ENCODE measurements around the gene SLC30A3. TPM values are rescaled to one million over a fixed set of nuclear protein-coding genes. Genes with fewer than 3 reads are reported as not detected.
"Not testable (repeated sequence)": the region's sequence is repeated elsewhere in the genome, so short reads cannot be mapped to it uniquely, and the experiment has no call there.

Gene SLC30A3
- total and polyA plus RNA-seq, 2 of the 13 experiments (the other 11 are each of a cell fraction or from before 2014, with no cell fraction given): 0.38 to 0.79 TPM

- no peak for TF ChIP-seq NFE2 (CRISPR knock-in tag; IDR thresholded peaks at IDR 0.05)
- no peak for TF ChIP-seq KAT8 (CRISPR knock-in tag; IDR thresholded peaks at IDR 0.05)
- TF ChIP-seq PREB (CRISPR knock-in tag; IDR thresholded peaks at IDR 0.05): no peak
- TF ChIP-seq ZSCAN12 (CRISPR knock-in tag; IDR thresholded peaks at IDR 0.05): no peak
Measured at GRCh38 chr2:27270131-27270530, 7.3 kb upstream of the SLC30A3 start (continued).

GRCh38 chr2:27268296-27268695 lies 5.4 kb upstream of the SLC30A3 start:
- H3K9ac ChIP-seq (ENCODE audit: insufficient read depth, low read depth, low read length); POLR2A ChIA-PET; DNase-seq (ENCODE audit: low spot score); H3K4me2 ChIP-seq (ENCODE audit: low read depth, low read length); H2AFZ ChIP-seq (ENCODE audit: low read length); H4K20me1 ChIP-seq (ENCODE audit: insufficient read depth, low read length); H3K27ac ChIP-seq (ENCODE audit: extremely low read length, insufficient read depth, low read length); in situ Hi-C loops (cut with HindIII; ENCODE audit: extremely low pct_ligation_motif_present, low pct_unique_long_range_greater_than_20kb); H3K4me3 ChIP-seq (replicated peaks in 1 of 3; ENCODE audit: insufficient read depth in 1 of 3, low read depth in 2 of 3, low read length in 3 of 3); CTCF ChIA-PET (ENCODE audit: low intra/inter-chr PET ratio, low total read pairs); FAIRE-seq; H3K79me2 ChIP-seq (ENCODE audit: insufficient read depth, low read length); H3K9me3 ChIP-seq (ENCODE audit: low read length); intact Hi-C loops (cut with micrococcal nuclease; ENCODE audit: unreplicated experiment); BruUV-seq (replicated peaks); ATAC-seq; H3K36me3 ChIP-seq (replicated peaks in 1 of 2; ENCODE audit: control insufficient read depth in 1 of 2, insufficient read depth in 2 of 2, low read length in 2 of 2): not testable (repeated sequence)
- TF ChIP-seq EZH2 (conservative IDR thresholded peaks at IDR 0.05; ENCODE audit: low read depth, low read length): 0 out of 2 replicates have a peak, but pooled peaks have one; percentile 59
- Histone ChIP-seq H3K4me1 (ENCODE audit: insufficient read depth, low read length) (peaks cover 35% of the 10 kb centered on the region), H3K27me3 (ENCODE audit: control insufficient read depth in 1 of 2, insufficient read depth in 2 of 2, low read length in 2 of 2) (peaks cover 13 to 75% of the 10 kb centered on the region in 2 experiments)
- WGBS (ENCODE audit: low lambda C conversion rate): 41% methylated on average over 13 of the region's 13 CpGs

DNA sequence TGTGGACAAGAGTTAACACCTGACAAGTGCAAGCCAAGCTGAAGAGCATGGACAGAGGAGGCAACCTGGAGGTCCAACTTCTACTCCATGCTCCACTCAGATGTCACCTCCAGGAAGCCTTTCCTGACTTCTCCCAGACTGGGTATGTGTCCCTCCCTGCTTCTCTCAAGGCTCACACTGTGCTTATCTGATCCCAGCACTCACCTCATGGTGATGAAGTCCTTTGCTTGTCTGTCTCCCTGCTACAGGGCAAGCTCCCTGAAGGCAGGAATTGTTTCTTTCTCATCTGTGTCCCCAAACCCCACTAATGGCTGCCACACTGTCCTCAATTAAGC lies 2.7 kb upstream of the SLC30A3 start:
- H3K9me3 ChIP-seq (ENCODE audit: low read length): no peaks in the 10 kb centered on the region
- no peak overlapping the region for H3K4me2 ChIP-seq (ENCODE audit: low read depth, low read length)
- intact Hi-C loops (cut with micrococcal nuclease; ENCODE audit: unreplicated experiment) (loop anchor here (1.0 to 2.0 kb wide), 3 partner anchors 15 to 38 kb away; no protein-coding TSS in a partner anchor), in situ Hi-C loops (cut with HindIII; ENCODE audit: extremely low pct_ligation_motif_present, low pct_unique_long_range_greater_than_20kb) (no loop called here)
- no peak overlapping the region for H3K4me3 ChIP-seq (replicated peaks in 1 of 3; ENCODE audit: insufficient read depth in 1 of 3, low read depth in 2 of 3, low read length in 3 of 3)
- FAIRE-seq (no peak), ATAC-seq (no peak), DNase-seq (ENCODE audit: low spot score) (no peak)
- no peaks in the 10 kb centered on the region for H4K20me1 ChIP-seq (ENCODE audit: insufficient read depth, low read length)
- POLR2A ChIA-PET: interaction anchor here (0.8 kb wide), 1 partner anchor 18 kb away, joined by 3 read pairs; no protein-coding TSS in a partner anchor
- no TSS peak for BruUV-seq (replicated peaks)
- CTCF ChIA-PET (ENCODE audit: low intra/inter-chr PET ratio, low total read pairs): interaction anchor here (1.8 to 3.6 kb wide), 3 partner anchors 14 to 38 kb away, joined by 7 to 29 read pairs (median 20); no protein-coding TSS in a partner anchor
- H3K9ac ChIP-seq (ENCODE audit: insufficient read depth, low read depth, low read length): no peak overlapping the region
- H2AFZ ChIP-seq (ENCODE audit: low read length): no peak overlapping the region
- H3K27ac ChIP-seq (ENCODE audit: extremely low read length, insufficient read depth, low read length): no peak overlapping the region
- peaks cover 19 to 79% of the 10 kb centered on the region in 2 experiments for H3K27me3 ChIP-seq (ENCODE audit: control insufficient read depth in 1 of 2, insufficient read depth in 2 of 2, low read length in 2 of 2)
- peaks cover 26% of the 10 kb centered on the region for H3K4me1 ChIP-seq (ENCODE audit: insufficient read depth, low read length)
- H3K79me2 ChIP-seq (ENCODE audit: insufficient read depth, low read length): no peaks in the 10 kb centered on the region
- H3K36me3 ChIP-seq (replicated peaks in 1 of 2; ENCODE audit: control insufficient read depth in 1 of 2, insufficient read depth in 2 of 2, low read length in 2 of 2): no peaks in the 10 kb centered on the region
- TF ChIP-seq, protein P1, sequence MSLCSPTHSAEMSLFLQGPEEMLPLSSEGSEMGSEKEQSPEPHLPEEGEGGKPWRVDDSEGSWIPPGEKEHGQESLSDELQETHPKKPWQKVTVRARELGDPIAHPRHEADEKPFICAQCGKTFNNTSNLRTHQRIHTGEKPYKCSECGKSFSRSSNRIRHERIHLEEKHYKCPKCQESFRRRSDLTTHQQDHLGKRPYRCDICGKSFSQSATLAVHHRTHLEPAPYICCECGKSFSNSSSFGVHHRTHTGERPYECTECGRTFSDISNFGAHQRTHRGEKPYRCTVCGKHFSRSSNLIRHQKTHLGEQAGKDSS (CRISPR knock-in tag; IDR thresholded peaks at IDR 0.05; ENCODE audit: borderline replicate concordance, low read depth): peak; percentile 5; the same call in 1 of the 2 replicates
- TF ChIP-seq NPAS2 (CRISPR knock-in tag; IDR thresholded peaks at IDR 0.05; ENCODE audit: borderline replicate concordance): no peak
- TF ChIP-seq, protein P2, sequence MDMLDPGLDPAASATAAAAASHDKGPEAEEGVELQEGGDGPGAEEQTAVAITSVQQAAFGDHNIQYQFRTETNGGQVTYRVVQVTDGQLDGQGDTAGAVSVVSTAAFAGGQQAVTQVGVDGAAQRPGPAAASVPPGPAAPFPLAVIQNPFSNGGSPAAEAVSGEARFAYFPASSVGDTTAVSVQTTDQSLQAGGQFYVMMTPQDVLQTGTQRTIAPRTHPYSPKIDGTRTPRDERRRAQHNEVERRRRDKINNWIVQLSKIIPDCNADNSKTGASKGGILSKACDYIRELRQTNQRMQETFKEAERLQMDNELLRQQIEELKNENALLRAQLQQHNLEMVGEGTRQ (IDR thresholded peaks at IDR 0.05; ENCODE audit: low read depth, low read length): 0 out of 2 replicates have a peak, but pooled peaks have one; percentile 5
- TF ChIP-seq, protein P2 (CRISPR knock-in tag; IDR thresholded peaks at IDR 0.05; ENCODE audit: borderline replicate concordance): no peak
- TF ChIP-seq, protein P3, sequence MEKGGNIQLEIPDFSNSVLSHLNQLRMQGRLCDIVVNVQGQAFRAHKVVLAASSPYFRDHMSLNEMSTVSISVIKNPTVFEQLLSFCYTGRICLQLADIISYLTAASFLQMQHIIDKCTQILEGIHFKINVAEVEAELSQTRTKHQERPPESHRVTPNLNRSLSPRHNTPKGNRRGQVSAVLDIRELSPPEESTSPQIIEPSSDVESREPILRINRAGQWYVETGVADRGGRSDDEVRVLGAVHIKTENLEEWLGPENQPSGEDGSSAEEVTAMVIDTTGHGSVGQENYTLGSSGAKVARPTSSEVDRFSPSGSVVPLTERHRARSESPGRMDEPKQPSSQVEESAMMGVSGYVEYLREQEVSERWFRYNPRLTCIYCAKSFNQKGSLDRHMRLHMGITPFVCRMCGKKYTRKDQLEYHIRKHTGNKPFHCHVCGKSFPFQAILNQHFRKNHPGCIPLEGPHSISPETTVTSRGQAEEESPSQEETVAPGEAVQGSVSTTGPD (CRISPR knock-in tag; IDR thresholded peaks at IDR 0.05): no peak
- TF ChIP-seq SNAPC5 (CRISPR knock-in tag; IDR thresholded peaks at IDR 0.05; ENCODE audit: borderline replicate concordance): no peak
